HG03139 (cell line): ENCODE measurements around the gene ZBTB44.
A peak's percentile ranks its signal among the peaks of the same experiment; 100 is the strongest.
"Not testable (repeated sequence)": the region's sequence is repeated elsewhere in the genome, so short reads cannot be mapped to it uniquely, and the experiment has no call there.

Source experiments
- ATAC-seq: cut with Tn5 transposase; IDR thresholded peaks from one replicate; pipeline ENCODE4 v1.9.1; 2021; ENCODE audit not compliant: unreplicated experiment

ZBTB44 gene

DNA sequence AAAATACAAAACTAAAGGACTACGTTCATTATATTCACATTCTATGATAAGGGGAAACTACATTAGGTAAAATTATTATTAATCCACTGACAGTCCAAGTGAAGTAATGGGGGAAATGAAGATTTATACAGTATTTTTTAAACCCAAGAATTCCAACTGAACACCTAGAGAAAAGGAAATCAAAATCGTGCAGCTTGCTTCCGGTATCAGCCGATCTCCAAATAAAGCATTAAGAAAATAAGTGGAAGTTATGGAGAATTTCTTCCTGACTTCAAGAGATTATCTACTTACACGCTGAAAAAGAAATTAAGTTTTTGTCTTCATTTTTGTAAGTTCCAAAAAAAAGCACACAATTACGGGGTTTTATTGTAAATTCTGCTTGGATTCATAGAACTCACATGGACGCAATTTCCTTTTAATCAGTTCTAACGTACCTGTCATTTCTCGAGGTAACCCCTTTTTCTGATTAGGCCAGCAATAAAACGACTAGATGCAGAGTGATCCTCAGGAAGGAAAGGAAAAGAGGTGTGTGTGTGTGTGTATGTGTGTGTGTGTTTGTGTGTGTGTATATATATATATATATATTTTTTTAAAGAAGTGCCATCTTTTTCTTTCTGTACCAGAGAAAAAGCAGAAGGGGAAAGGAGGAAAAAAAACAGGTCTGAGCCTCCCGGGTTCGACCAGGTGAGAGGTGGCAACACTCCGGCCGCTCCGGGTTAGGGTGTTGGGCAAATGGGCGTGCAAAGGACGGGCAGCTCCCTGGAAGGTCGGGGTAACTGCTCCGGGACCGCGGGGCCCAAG is 1.1 kb downstream of the ZBTB44 start:
- ATAC-seq: no peak

DNA sequence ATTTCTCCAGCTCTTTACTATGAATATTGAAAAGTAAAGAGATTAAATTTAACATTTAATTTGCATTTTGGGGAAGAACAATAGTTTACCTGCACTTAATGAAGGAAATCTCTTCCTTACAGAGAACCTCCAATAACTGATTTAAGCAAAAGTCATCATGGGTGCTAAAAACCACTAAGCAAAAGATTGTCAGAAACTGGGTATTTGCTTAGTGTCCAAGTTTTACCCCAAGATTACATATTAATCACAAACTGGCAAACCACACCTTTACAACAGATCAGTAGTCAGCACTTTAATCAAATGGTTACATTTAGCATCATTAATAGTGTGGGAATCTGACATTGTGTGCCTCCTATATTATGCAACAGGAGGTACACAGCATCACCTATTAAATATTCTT is 2.7 kb downstream of the ZBTB44 start:
- no peak for ATAC-seq

DNA sequence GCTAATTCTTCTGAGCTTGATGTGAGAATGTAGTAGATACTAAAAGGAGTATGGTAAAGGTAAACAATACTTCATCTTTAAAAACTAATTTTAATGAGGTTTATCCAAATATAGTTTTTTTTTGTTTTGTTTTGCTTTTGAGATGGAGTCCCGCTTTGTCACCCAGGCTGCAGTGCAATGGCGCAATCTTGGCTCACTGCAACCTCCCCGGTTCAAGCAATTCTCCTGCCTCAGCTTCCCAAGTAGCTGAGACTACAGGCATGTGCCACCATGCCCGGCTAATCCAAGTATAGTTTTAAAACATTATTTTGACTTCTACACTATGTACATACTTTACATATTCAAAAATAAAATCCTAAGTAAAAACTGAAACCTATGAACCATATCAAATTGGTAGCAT is 4.1 kb downstream of the ZBTB44 start:
- ATAC-seq: no peak

DNA sequence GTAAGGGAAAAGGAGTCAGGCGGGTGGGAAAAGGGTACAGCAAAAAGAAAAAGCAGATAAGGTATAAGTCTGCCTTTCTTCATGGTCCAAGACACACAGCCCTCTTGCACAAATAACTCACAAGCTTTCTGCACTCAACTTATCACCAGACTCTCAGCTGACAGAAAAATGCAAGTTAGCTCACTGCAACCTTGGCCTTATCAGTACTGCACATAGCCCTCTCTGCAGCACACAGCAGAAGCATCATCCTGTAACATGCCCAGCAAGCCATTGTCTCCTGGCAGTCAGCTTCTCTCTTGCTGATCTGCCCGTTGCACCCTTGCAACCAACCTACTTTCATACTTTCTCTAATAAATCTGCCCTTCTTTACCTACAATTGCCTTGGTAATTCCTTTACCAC is 5.8 kb downstream of the ZBTB44 start:
- no peak for ATAC-seq

DNA sequence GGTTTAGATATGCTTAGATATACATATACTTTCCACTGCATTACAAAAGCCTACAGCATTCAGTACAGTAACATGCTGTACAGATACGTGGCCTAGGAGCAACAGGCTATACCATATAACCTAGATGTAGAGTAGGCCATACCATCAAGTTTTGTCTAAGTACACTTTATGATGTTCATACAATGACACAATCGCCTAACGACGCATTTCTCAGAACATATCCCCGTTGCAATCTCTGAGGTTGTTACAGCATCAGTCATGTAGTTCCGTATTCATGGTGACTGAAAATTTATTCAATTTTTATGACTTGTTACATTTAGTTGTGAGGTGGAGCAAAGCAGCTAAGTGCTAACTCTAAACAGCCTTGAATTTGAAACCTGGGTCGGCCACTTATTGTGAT is 6.7 kb downstream of the ZBTB44 start:
- ATAC-seq: no peak

DNA sequence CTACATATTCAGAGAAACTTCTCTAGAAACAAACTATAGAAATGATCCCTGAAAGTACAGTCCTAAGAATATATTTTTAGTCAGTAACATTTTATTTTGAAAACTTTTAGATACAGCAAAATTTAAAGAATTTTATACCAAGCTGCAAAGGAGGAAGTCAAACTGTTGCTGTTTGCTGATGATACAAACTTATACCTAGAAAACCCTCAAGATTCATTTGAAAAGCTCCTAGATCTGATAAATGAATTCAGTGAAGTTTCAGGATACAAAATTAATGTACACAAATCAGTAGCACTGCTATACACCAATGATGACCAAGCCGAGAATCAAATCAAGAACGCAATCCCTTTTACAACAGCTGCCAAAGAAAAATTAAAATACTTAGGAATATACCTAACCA is 10.1 kb downstream of the ZBTB44 start:
- ATAC-seq: no peak

DNA sequence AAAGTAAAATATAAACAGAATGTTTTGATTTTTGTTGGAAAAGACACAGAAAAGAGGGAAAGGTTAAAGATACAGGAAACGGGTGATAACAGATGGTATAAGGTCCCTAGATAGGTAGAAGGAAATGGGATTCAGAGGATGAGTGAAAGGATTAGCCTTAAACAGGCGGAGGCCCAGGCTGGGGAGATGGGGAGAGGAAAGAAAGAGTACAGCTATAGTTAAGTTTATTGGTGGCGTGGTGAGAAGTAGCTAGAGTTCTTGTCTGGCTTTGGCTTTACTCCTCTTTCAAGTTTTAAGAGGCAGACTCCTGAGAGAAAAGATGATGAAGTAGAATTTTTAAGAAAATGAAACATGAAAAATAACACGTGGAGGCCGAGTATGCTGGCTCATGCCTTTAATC is 13.7 kb downstream of the ZBTB44 start:
- ATAC-seq: peak; percentile 9

DNA sequence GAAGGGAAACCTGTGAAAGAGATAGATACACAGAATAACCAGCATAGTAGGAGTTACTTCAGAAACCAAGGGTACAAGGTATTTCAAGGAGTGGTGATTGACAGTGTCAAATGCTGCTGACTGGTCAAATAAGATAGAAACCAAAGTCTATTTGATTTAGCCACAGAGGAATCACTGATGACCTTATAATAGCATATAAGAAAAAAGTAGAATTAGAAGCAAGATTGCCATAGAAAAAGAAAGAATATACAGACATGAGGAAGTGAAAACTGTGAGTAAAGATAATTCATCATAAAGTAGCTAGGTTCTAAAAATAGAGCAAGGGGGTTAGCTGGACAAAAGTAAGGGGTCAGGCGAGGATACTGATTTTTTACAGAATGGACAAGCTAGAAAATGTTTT is 14.2 kb downstream of the ZBTB44 start:
- ATAC-seq: peak; percentile 48

DNA sequence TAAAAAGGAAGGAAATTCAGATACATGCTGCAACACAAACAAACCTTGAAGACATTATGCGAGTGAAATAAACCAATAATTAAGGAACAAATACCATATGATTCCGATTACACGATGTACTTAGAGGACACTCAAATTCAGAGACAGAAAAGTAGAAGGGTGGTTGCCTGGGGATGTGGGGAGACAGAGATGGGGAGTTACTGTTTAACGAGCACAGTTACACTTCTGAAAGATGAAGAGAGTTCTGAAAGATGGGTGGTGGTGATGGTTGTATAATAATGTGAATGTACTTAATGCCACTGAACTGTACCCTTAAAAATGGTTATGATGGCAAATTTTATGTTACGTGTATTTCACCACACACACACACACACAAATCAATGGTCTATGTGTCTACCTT is 14.7 kb downstream of the ZBTB44 start:
- ATAC-seq: peak; percentile 40

DNA sequence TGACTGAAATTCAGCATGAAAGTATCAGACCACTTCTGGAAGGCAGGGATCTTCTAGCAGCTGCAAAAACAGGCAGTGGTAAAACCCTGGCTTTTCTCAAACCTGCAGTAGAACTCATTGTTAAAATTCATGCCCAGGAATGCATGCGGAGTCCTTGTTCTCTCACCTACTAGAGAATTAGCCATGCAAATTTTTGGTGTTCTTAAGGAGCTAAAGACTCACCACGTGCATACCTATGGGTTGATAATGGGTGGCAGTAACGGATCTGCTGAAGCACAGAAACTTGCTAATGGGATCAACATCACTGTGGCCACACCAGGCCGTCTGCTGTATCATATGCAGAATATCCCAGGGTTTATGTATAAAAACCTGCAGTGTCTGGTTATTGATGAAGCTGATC is 19.1 kb downstream of the ZBTB44 start:
- no peak for ATAC-seq

DNA sequence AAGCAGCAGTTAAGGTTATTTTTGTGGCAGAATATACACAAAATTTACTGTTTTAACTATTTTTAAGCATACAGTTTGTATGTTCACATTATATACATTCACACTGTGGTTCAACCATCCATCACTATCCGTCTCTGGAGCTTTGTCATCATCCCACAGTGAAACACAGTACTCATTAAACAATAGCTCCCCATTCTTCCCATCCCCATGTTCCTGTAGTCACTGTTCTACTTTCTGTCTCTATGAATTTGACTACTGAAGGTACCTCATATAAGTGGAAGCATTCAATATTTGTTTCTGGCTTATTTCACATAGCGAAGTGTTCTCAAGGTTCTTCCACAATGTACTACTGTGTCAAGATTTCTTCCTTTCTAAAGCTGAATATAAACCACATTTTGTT is 32.6 kb downstream of the ZBTB44 start:
- no peak for ATAC-seq

DNA sequence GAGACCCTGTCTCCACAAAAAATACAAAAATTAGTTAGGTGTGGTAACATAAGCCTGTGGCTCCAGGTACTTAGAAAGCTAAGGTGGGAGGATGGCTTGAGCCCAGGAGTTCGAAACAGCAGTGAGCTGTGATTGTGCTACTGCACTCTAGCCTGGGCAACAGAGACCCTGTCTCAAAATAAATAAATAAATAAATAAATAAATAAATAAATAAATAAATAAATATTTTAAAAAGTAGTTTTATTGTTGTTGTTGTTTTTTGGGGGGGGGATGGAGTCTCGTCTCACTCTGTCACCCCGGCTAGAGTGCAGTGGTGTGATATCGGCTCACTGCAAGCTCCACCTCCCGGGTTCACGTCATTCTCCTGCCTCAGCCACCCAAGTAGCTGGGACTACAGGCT is 33.4 kb downstream of the ZBTB44 start:
- not testable (repeated sequence) for ATAC-seq

DNA sequence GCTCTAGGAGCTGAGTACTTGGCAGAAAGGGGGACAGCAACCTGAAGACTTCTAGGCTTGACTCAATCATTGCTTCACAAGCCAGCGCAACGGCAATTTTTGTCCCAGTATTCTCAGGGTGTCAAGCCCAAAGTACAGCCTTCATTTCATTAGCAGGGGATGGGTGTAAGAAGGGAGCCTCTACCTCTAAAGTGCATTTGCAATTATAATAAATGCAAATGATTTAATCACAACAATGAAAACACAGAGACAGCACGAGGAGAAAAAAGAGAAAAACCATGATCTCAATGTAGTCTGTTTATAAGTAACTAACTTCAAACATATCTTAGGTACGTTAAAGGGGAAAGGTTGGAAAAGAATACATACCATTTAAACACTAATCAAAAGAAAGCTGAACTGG is 34.7 kb downstream of the ZBTB44 start:
- ATAC-seq: no peak

DNA sequence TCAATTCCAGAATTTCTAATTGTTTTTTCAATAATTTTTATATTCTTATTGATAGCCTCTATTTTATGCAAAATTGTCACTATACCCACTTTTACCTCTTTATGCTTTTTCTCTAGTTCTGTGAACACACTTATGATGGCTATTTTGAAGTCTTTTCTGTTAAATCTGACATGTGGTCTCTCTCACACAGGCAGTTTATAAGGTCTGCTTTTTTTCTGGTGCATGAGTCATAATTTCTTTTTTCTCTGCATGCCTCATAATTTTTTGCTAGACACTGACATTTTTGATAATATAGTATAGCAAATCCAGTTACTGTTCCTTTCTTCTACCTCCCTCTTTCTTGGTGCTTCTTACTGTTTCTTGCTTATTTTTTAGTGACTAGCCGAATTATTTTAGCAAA is 36.0 kb downstream of the ZBTB44 start:
- ATAC-seq: no peak

DNA sequence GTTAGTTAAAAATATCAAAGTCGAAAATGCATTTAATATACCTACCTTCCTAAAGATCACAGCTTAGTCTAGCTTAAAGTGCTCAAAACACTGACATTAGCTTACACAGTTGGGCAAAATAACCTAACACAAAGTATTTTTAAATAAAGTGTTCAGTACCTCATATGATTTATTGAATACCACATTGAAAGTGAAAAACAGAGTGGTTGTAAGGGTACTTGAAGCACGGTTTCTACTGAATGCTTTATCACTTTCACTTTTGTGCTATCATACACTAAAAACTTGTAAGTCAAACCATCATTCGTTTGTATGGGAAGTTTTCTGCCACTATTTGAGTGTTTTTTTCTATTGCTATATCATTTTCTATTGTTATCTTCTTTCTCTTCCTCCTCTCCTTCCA is 36.6 kb downstream of the ZBTB44 start:
- ATAC-seq: peak; percentile 76

DNA sequence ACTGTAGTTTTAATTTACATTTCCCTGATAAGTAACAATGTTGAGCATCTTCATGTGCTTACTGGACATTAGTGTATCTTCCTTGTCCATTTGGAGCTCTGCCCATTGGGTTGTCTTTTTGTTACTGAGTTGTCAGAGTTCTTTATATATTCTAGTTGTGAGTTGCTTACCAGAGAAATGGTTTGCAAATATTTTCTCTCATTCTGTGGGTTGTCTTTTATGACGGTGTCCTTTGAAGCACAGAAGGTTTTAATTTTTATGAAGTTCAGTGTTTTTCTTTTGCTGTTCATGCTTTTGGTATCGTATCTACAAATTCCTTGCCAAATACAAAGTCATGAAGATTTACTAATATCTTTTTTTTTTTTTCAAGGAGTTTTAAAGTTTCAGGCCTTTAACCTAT is 42.4 kb downstream of the ZBTB44 start:
- ATAC-seq: no peak

DNA sequence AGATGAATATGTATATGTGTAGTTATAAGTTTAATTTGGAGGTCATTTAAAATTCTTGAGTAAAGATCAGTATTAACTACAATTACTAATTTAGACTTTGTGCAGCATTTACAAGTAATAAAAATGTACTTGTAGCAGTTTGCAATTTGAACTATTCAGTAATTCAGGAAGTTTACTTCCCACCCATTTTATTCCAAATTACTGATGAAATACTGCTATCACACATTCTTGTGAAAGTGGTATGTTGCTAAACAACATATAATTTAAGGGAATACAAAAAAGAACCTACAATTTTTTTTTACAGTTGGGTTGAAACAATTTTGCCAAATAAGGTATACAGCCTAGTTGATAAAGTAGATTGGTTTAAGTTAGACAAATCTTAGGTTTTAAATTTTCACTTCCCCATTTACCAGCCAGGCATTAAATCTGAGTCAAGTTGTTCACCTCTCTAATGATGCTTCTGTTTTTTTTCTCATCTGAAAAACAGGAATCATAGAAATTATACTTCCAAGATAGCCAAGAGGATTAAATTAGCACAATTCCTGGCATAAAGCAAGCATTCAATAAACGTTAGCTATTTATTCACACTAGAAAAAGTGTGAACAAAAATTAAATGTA is 45.3 kb downstream of the ZBTB44 start:
- peak; percentile 96 for ATAC-seq

DNA sequence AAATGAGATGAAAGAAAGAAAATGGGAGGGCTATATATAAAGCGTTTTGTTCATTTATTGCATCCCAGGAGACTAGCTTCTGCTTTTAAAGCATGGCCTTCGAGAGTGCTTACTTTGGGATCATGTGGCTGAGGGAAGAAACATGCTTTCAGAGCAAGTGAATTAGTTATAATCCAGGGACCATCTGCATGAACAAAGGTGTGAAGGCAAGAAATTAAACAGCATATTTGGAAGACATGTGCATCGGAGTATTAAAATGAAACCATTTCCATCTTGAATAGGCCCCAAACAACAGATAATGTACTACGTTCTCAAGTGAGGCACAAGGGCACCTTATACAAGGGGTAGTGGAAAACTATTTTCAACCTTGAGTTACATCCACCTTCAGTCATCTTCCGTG is 51.4 kb downstream of the ZBTB44 start:
- ATAC-seq: no peak

DNA sequence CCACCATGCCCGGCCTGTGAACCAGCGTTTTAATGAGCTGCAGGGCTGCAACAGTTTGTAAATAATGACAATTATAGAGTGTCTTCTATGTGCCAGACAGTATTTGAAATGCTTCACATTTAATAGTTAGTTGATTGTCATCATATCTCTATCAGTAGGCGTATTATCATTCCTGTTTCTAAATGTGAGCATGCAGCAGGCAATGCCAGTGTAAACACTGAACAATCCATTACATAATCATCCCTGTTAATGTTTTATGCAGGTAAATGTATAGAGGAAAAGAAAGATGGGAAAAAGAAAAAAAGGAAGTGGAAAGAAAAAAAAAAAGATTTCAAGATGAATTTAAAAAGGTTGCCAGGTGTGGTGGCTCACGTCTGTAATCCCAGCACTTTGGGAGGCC is 52.3 kb downstream of the ZBTB44 start:
- ATAC-seq: no peak

DNA sequence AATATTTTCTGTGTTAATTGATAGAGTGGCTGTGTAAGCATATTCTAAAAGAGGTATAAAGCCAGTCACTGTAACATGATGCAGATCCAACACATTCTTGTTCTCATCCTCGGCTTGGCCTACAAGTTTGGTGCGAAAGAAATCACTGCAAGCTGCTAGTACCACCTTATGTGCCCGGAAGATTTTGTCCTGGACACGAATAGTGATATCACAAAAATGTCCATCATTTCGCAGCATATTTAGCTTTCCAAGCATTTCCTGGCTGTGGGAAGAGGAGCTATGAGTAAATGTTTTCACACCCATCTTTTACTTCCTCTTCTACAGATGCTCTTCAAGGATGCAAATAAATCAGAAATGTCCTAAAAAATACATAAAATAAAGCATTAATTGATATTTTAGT is 53.1 kb downstream of the ZBTB44 start:
- ATAC-seq: no peak

DNA sequence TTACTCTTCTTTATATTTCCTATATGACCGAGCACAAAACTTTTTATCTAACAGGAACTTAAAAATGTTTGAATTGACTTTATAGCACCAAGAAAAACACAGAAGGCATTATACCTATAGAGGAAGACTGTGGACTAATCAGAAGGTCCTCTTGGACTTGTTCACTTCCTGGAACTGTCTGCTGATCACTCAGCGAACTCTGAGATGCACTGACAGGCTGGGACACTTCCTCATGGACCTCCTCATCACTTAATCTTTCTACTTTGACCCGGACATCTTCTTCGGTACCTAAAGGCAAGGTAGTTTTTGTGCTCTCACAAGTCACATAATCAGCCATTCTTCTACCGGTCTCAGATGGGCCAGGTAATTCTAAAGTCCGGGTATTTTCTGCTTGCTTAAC is 54.0 kb downstream of the ZBTB44 start:
- ATAC-seq: no peak

DNA sequence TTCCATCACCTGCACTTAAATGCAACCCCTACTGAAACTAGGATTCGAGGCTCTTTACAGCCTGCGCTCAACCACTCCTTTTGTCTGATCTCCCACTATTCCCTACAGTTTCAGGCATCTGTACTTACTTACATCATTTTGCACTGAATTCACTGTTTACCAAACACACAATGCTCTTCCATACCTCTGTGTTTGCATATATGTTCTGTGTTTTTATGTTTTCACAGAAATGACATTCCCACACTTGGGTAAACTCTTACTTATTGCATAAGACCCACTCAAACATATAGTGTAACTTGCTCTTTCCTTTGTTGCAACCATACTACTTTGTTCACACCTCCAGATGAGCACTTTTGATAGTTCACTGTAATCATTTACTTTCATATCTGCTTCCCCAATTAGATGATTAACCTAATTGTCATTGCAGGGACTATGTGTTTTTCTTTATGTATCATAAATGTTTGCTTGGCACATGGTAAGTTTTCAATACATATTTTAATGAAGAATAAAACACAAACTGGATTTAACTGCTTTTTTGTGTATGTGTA is 54.6 kb downstream of the ZBTB44 start:
- no peak for ATAC-seq

DNA sequence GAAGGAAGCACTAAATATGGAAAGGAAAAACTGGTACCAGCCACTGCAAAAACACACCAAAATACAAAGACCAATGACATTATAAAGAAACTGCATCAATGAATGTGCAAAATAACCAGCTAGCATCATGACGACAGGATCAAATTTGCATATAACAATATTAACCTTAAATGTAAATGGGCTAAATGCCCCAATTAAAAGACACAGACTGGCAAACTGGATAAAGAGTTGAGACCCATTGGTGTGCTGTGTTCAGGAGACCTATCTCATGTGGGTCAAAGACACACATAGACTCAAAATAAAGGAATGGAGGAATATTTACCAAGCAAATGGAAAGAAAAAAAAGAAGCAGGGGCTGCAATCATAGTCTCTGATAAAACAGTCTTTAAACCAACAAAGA is 63.0 kb downstream of the ZBTB44 start:
- not testable (repeated sequence) for ATAC-seq
